ENCODE measurements around the gene RENBP.

- TF ChIP-seq CTCF (IDR thresholded peaks at IDR 0.05) (no peak), POLR2AphosphoS5 (IDR thresholded peaks at IDR 0.05) (no peak), POLR2A (IDR thresholded peaks at IDR 0.05) (no peak), EP300 (IDR thresholded peaks at IDR 0.05; ENCODE audit: low read depth) (no peak)
These were observed 34.0 kb downstream of the RENBP start for GRCh38 chrX:153910446-153910845.
